Cardiac septum (tissue), 1 donor: ENCODE results near the gene MKNK1. TPM values are rescaled to one million over a fixed set of nuclear protein-coding genes. Genes with fewer than 3 reads are reported as not detected.
"Not testable (repeated sequence)": the region's sequence is repeated elsewhere in the genome, so short reads cannot be mapped to it uniquely, and the experiment has no call there.

Experiments
- DNase-seq: peaks from one replicate; pipeline ENCODE4 v3.0.0-alpha.2; 2020; ENCODE audit warnings: low spot score
- intact Hi-C: fragments of 100-400 bp; cut with DNase I; formaldehyde crosslinking; loops from one replicate; pipeline ENCODE4 v1.14.0; 2022
- long read RNA-seq: library from polyadenylated mRNA; unstranded; transcript quantifications from one replicate; pipeline ENCODE4 v2.0.0, GENCODE V29; 2021
- total RNA-seq: library from RNA; stranded (reverse); fragmentation: NEBNext Ultra II Directional; extraction: Animal tissue kit (Norgen Biotek cat#: 25700); gene quantifications from one replicate; pipeline ENCODE4 v1.2.1, GENCODE V29; 2021
- donor health status: DM: no; HTN: no; CAD: no.

Gene MKNK1
- 38.2 TPM for total RNA-seq
- long read RNA-seq, partial matches to known transcripts, result 9 of 29 reads
- long read RNA-seq, other reads (novel, unspliced or antisense), result 19 of 29 reads

DNA sequence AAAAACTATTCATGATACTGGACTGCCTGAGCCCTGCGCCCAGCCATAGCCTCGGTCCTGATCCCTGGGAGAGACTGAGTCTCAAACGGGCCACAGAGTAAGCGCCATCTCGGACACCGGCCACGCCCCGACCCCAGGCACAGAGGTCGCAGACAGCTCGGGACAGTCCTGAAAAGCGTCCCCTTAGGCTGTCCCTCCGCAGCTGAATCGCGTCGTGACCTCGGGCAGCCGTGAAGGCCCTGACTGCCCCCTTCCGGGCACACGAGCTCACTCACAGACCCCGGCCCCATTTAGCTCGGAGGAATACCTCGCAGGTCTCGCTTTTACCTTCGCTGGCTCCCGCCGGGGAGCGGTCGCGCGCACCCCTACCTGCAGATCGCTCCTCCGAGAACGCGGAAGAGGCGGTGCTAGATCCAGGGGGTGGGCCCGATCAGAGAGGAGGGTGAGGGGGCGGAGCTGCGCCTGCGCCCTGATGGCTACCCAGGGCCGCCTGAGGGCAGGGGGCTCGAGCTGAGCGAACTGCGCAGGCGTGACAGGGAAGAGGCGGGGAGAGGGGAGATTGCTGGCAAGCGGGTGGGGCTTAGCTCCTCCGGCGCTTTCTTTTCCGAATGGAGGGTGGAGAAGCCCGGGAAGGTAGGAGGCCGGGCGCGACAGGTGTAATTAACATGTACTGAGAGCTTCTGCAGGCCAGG, at the start of gene MKNK1:
TSS of gene MKNK1 (minus strand) at position 411 of the 692 bp plus-strand sequence. CDS start 20,941 bp downstream, outside the sequence.
- DNase-seq, result peak; percentile 99
- intact Hi-C loops, result no loop called here

DNA sequence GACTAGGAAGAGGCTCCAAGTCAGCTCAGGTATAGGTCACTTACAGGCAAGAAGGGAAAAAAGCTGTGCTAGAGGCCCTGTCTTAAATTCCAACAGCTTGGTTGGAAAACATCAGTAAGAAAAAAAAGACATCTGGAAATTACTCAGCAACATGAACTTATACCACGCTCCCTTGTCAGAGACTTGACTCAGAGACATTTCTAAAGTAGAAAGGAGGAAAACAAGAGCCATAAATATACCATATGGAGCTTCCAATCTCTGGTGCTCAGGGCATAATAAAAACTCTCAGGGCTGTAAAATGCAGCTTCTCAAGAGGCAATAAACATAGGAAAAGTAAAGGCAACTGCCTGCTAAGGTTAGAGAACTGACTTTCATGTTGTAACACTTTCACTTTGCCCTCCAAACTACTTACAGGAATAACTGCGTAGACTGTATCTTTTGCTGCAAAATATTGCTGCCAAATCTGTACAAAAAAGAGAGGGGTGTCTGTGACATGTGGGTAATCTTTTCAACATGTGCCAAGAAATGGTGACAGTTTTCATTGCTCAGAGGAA, 49.4 kb upstream of the MKNK1 start:
- DNase-seq, result no peak
- intact Hi-C loops, result no loop called here

DNA sequence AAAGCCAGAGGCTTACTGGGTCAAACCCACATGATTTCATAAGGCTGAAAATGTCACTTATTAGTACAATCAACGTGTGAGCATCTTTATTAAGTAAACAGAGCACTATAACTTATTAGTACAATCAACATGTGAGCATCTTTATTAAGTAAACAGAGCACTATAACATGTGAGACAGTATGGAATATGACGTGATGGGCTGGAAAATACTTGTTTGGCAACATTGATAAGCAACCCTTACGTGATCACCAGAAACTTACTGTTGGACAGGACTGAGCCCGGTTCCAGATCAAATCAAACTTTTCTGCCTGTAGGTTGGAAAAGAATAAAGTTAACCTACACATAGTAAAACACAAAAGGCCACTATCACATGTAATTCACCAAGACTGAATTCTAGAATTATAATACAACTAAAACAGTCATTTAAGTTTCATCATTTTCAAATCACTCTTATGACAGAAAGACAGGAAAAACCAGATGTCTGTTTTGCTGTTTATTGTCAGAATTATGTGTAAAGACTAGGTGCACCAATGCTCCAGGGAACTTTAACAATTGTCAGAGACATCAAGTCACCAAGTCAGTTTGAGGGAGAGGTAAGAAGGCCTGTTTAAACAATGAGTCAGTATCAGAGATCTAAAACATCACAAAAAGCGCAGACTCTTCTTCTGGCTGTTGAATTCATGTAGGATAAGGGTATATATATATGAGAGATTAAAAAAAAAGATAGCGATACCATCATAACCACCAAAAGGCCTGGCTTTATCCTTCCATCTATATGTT, 48.4 kb upstream of the MKNK1 start:
- no peak for DNase-seq
- intact Hi-C loops, result no loop called here

DNA sequence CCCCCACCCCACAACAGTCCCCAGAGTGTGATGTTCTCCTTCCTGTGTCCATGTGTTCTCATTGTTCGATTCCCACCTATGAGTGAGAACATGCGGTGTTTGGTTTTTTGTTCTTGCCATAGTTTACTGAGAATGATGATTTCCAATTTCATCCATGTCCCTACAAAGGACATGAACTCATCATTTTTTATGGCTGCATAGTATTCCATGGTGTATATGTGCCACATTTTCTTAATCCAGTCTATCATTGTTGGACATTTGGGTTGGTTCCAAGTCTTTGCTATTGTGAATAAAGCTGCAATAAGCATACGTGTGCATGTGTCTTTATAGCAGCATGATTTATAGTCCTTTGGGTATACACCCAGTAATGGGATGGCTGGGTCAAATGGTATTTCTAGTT, 47.1 kb upstream of the MKNK1 start:
- DNase-seq, intact Hi-C loops: not testable (repeated sequence)

DNA sequence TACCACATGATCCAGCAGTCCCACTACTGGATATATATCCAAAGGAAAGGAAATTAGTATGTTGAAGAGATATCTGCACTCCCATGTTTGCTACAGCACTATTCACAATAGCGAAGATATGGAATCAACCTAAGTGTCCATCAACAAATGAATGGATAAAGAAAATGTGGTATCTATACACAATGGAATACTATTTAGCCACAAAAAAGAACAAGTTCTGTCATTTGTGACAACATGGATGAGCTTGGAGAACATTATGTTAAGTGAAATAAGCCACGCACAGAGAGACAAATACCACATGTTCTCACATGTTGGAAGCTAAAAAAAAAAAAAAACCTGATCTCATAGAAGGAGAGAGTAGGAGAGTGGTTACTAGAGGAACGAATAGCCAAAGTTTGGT, 46.4 kb upstream of the MKNK1 start:
- intact Hi-C loops, result no loop called here
- no peak for DNase-seq

GRCh38 chr1:46649764-46650163, 45.7 kb upstream of the MKNK1 start:
- DNase-seq, result no peak
- intact Hi-C loops, result no loop called here

DNA sequence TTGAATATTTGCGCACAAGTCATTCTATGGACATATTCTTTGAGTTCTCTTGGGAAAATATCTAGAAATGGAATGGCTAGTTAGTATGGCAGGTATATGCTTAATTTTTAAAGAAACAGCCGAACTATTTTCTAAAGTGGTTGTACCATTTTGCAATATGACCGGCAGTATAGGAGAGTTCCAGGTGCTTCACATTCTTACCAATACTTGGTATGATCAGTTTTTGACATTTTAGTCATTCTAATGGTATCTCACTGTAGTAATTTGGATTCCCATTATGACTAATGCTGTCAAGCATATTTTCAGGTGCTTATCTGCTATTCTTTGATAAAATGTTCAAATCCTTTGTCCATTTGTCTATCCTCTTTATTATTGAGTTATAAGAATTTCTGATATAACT, 43.5 kb upstream of the MKNK1 start:
- no peak for DNase-seq
- intact Hi-C loops, result no loop called here

- intact Hi-C loops, result no loop called here
- no peak for DNase-seq
Observed at GRCh38 chr1:46646844-46647243, 42.8 kb upstream of the MKNK1 start.

- DNase-seq, result no peak
- intact Hi-C loops, result no loop called here
Observed at GRCh38 chr1:46646331-46646730, 42.3 kb upstream of the MKNK1 start.

DNA sequence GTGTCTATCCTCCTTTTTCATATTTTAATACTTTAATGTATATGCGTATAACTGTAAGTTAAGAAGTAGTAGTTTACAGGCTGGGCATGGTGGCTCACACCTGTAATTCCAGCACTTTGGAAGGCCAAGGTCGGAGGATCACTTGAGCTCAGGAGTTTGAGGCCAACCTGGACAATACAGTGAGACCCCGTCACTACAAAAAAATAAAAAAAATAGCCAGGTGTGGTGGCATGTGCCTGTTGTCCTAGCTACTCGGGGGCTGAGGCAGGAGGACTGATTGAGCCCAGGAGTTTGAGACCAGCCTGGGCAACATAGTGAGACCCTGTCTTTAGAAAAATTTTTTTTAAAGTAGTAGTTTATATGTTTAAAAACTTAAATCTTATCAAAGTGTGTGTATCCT, 41.7 kb upstream of the MKNK1 start:
- no peak for DNase-seq
- intact Hi-C loops, result no loop called here

GRCh38 chr1:46643368-46643775, 39.3 kb upstream of the MKNK1 start:
- no peak for DNase-seq
- intact Hi-C loops, result no loop called here

GRCh38 chr1:46642115-46642680, 38.1 kb upstream of the MKNK1 start:
- no peak for DNase-seq

GRCh38 chr1:46639547-46639946, 35.5 kb upstream of the MKNK1 start:
- intact Hi-C loops, result no loop called here

More at GRCh38 chr1:46642115-46642680, 38.1 kb upstream of the MKNK1 start:
- intact Hi-C loops, result no loop called here

GRCh38 chr1:46638921-46639320, 34.9 kb upstream of the MKNK1 start:
- intact Hi-C loops, result no loop called here
- DNase-seq, result no peak

More at GRCh38 chr1:46639547-46639946, 35.5 kb upstream of the MKNK1 start:
- DNase-seq, result no peak

- intact Hi-C loops, result no loop called here
- no peak for DNase-seq
Observed at GRCh38 chr1:46637444-46638083, 33.5 kb upstream of the MKNK1 start.

- DNase-seq, result no peak
Observed at GRCh38 chr1:46635205-46635604, 31.1 kb upstream of the MKNK1 start.

GRCh38 chr1:46630719-46631118, 26.7 kb upstream of the MKNK1 start:
- DNase-seq, result no peak

More at GRCh38 chr1:46635205-46635604, 31.1 kb upstream of the MKNK1 start:
- intact Hi-C loops, result no loop called here

DNA sequence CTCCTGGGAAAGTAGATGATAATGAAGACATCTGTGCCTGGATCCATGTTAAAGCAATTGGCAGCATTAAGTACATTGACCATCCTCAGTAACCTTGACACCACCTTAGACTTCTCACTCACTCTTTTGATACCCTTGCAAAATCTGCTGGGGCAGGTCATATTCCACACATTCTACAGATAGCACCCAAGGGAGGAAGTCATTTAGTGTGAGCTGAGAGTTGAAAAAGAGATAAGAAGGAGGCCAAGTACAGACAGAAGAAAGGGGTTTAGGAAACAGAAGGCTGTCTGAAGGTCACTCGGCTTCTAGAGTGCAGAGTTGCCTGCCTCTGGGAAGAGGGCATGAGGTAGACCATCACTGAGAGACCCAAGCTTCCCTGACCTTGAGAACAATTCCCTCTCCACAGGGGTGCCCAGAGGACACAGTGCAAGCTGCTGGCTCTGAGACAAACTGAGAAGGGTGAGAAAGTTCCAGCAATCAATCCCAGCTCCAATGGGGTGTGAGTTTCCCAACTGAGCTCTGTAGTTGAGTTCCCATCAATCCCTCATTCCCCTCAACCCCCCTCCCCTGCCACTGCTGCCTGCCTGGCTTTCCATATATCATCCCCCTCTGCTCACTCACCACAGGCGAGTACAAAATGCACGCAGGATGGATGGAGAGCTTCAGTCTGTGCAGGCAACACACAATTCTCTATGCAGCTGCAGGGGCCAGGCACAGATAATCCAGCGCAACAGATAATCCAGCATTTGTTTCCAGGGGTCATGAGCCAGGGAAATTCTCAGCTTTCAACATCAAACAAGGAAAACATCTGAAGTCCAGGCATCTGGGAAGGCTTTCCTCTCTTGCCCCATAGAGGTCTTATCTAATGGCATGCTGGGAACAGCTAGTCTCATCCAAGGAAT, 19.9 kb upstream of the MKNK1 start:
- DNase-seq, result no peak
- intact Hi-C loops, result no loop called here

More at GRCh38 chr1:46630719-46631118, 26.7 kb upstream of the MKNK1 start:
- intact Hi-C loops, result no loop called here

DNA sequence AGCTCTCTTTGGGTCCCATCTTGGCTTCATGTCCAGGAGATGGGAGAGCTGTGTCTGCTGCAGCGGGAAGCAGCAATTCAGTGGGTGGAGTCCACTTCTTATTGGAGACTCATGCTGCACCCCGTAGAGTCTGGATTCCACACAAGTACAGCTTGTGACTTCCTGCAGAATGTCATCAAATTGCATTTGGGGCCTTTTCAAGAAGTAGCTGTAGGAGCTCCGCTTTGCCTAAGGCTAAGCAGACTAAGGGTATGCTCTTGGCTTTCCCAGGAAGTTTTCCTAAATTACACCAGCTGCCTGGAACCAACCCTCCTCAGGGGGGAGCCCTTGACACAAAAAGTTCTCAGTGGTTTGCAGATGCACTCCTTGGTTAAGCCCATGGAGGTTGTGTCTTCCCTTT, 18.3 kb upstream of the MKNK1 start:
- intact Hi-C loops, result no loop called here
- no peak for DNase-seq
